ENCODE results near the gene ALDH1L1. TPM values are rescaled to one million over a fixed set of nuclear protein-coding genes. Genes with fewer than 3 reads are reported as not detected.
A peak's percentile ranks its signal among the peaks of the same experiment; 100 is the strongest.

Gene ALDH1L1
- total RNA-seq, 1 donor from 2014 or later = not detected

- DNase-seq (ENCODE audit: low read depth) = no peak
These were observed 56.1 kb downstream of the ALDH1L1 start for GRCh38 chr3:126124148-126124868.

GRCh38 chr3:126121632-126122031, 58.8 kb downstream of the ALDH1L1 start:
- no peak for DNase-seq (ENCODE audit: low read depth)

- DNase-seq (ENCODE audit: low read depth) = no peak
These were observed 59.3 kb downstream of the ALDH1L1 start for GRCh38 chr3:126121074-126121473.

- no peak for DNase-seq (ENCODE audit: low read depth)
These were observed 60.4 kb downstream of the ALDH1L1 start for GRCh38 chr3:126119976-126120375.

GRCh38 chr3:126119008-126119675, 61.2 kb downstream of the ALDH1L1 start:
- peak; percentile 49 for DNase-seq (ENCODE audit: low read depth)

GRCh38 chr3:126118591-126118990, 61.8 kb downstream of the ALDH1L1 start:
- DNase-seq (ENCODE audit: low read depth) = no peak

- DNase-seq (ENCODE audit: low read depth) = no peak
These were observed 62.6 kb downstream of the ALDH1L1 start for GRCh38 chr3:126117786-126118185.

GRCh38 chr3:126117212-126117611, 63.2 kb downstream of the ALDH1L1 start:
- DNase-seq (ENCODE audit: low read depth) = no peak

GRCh38 chr3:126116526-126116925, 63.9 kb downstream of the ALDH1L1 start:
- no peak for DNase-seq (ENCODE audit: low read depth)

- DNase-seq (ENCODE audit: low read depth) = no peak
These were observed 65.7 kb downstream of the ALDH1L1 start for GRCh38 chr3:126114443-126115386.

- DNase-seq (ENCODE audit: low read depth) = no peak
These were observed 66.5 kb downstream of the ALDH1L1 start for GRCh38 chr3:126113733-126114442.

- DNase-seq (ENCODE audit: low read depth) = no peak
These were observed 67.2 kb downstream of the ALDH1L1 start for GRCh38 chr3:126113238-126113555.

- DNase-seq (ENCODE audit: low read depth) = no peak
These were observed 67.7 kb downstream of the ALDH1L1 start for GRCh38 chr3:126112531-126113237.

- DNase-seq (ENCODE audit: low read depth) = no peak
These were observed 68.6 kb downstream of the ALDH1L1 start for GRCh38 chr3:126111566-126112475.

GRCh38 chr3:126111126-126111551, 69.2 kb downstream of the ALDH1L1 start:
- no peak for DNase-seq (ENCODE audit: low read depth)

- DNase-seq (ENCODE audit: low read depth) = no peak
These were observed 69.8 kb downstream of the ALDH1L1 start for GRCh38 chr3:126110431-126111125.

- DNase-seq (ENCODE audit: low read depth) = no peak
These were observed 70.5 kb downstream of the ALDH1L1 start for GRCh38 chr3:126109880-126110235.

- DNase-seq (ENCODE audit: low read depth) = no peak
These were observed 71.1 kb downstream of the ALDH1L1 start for GRCh38 chr3:126109146-126109879.

Data from myocyte (in vitro differentiated cells).